AG09309 (cell line): Measurements from ENCODE around the gene ARHGAP30.

Source experiments
- DNase-seq: peaks from one replicate; pipeline ENCODE4 v3.0.0-alpha.2; 2010; ENCODE audit warnings: low read depth
- H3K4me3 ChIP-seq: 2 replicates; pipeline ENCODE4 v1.5.1; 2011; ENCODE audit warnings: mild to moderate bottlenecking, low read depth, low read length, moderate library complexity; ENCODE audit not compliant: control insufficient read depth
- CTCF ChIP-seq: IDR thresholded peaks from 2 replicates; pipeline ENCODE4 v1.5.1; 2011; ENCODE audit warnings: mild to moderate bottlenecking, low read depth, low read length, inconsistent platforms; ENCODE audit not compliant: insufficient read depth, control insufficient read depth; ENCODE audit errors: missing control alignments

Gene ARHGAP30

GRCh38 chr1:161090617-161091016, 20.9 kb upstream of the ARHGAP30 start:
- no peak for DNase-seq
- no peak overlapping the region for H3K4me3 ChIP-seq
- no peak for TF ChIP-seq CTCF

DNA sequence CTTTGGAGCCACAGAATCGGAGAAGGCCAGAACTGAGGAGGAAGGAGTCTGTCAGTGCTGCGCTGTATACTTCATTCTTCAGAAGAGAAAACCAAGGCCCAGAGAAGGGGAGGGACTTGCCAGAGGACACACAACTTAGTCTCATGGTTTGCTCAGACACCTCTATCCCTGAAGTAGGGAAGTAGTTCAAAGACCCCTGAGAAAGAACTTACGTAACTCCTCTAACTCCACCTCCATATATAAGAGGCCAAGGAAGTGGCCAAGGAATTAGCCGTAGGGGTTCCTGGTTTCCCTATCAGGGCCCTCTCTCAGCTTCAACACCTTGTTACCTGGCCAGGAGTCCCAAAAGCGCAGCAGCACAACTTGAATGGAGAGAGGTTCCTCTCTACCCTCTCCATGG, 20.2 kb upstream of the ARHGAP30 start:
- no peak overlapping the region for H3K4me3 ChIP-seq
- DNase-seq = no peak
- TF ChIP-seq CTCF = no peak

DNA sequence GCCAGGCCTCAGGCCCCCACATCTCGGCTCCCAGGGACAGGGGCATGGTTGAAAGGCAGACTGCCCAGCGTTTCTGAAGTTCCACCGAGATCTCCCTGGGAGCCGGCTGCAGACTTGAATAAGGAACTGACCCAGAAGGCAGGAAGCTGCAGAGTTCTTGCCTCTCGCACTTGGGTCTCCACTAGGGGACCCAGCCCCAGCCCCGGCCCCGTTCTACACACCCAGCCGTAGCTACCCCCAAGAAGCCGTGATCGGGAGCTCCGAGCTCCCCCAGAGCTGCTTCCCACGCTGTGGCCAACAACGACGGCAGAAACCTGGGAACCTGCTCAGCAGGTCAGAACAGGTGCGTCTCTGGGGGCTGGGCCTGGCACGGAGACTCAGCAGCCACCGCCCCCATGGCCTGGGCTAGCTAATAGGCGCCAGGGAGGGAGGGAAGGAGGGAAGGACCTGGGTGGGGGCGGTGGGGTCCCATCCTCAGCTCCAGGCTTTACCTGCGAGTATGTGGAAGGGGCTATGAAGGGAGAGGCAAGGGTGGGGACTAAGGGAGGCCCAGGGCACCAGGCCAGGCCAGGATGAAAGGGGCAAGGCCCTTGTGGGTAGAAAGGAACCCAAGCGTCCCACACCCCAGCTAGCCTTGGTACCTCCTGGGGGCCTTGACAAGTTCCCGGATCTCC, 19.7 kb upstream of the ARHGAP30 start, which contains the start of gene NECTIN4:
TSS of gene NECTIN4 (minus strand) at position 308 of the 674 bp plus-strand sequence. CDS start at position 46, 262 bp downstream.
- DNase-seq = no peak
- H3K4me3 ChIP-seq = no peak within 1 kb of the TSS
- no peak for TF ChIP-seq CTCF

- H3K4me3 ChIP-seq = no peak overlapping the region
- DNase-seq = no peak
- TF ChIP-seq CTCF = no peak
These were observed 19.0 kb upstream of the ARHGAP30 start for GRCh38 chr1:161088587-161089110.

GRCh38 chr1:161086457-161086856, 16.8 kb upstream of the ARHGAP30 start:
- DNase-seq = no peak
- no peak for TF ChIP-seq CTCF
- no peak overlapping the region for H3K4me3 ChIP-seq

GRCh38 chr1:161085165-161085564, 15.5 kb upstream of the ARHGAP30 start:
- no peak for DNase-seq
- H3K4me3 ChIP-seq = no peak overlapping the region
- TF ChIP-seq CTCF = no peak
